H4 (cell line): Measurements from ENCODE around the gene HS3ST3B1. TPM values are rescaled to one million over a fixed set of nuclear protein-coding genes. Genes with fewer than 3 reads are reported as not detected.

Experiments used
- DNase-seq: peaks from one replicate; pipeline ENCODE4 v3.0.0-alpha.2; 2015; ENCODE audit warnings: low spot score
- total RNA-seq: library from RNA; depleted of rRNA; stranded (reverse); fragments of >200 nt; shearing (Covaris generic); gene quantifications from 2 replicates; pipeline ENCODE4 v1.2.3, GENCODE V29; 2014

The HS3ST3B1 gene
- total RNA-seq, 1 experiment from 2014 or later = 9.8 TPM

DNA sequence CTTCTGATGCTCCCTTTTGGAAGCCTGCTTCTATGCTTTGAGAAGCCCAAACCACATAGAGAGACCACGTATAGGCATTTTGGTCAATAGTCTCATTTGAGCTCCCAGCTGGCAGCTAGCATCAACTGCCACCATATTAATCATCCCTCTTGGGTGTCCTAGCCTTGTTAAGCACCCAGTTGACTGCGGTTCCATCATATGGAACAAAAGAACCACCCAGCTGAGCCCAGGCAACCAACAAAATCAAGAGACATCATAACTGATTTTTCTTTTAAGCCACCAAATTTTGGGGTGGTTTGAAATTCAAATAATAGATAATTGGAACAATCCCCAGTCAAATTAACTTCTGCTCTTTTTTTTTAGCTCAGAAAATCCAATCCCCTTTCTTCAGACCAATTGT is 53.9 kb downstream of the HS3ST3B1 start:
- no peak for DNase-seq

DNA sequence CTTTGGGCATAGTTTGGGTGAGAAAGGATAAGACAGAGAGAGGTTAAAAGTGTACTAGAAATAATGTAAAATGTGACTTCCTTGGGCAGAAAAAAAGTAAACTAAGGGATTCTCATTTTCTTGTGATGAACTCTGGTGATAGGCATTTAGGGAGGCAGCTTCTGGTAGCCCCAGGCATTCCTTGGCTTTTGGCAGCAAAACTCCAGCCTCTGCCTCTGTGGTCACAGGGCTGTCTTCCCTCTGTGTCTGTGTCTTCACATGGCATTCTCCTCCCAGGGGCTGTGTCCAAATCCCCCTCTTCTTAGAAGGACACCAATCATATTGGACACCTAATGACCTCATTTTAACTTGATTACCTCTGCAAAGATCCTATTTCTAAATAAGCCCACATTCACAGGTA is 54.7 kb downstream of the HS3ST3B1 start:
- no peak for DNase-seq

DNA sequence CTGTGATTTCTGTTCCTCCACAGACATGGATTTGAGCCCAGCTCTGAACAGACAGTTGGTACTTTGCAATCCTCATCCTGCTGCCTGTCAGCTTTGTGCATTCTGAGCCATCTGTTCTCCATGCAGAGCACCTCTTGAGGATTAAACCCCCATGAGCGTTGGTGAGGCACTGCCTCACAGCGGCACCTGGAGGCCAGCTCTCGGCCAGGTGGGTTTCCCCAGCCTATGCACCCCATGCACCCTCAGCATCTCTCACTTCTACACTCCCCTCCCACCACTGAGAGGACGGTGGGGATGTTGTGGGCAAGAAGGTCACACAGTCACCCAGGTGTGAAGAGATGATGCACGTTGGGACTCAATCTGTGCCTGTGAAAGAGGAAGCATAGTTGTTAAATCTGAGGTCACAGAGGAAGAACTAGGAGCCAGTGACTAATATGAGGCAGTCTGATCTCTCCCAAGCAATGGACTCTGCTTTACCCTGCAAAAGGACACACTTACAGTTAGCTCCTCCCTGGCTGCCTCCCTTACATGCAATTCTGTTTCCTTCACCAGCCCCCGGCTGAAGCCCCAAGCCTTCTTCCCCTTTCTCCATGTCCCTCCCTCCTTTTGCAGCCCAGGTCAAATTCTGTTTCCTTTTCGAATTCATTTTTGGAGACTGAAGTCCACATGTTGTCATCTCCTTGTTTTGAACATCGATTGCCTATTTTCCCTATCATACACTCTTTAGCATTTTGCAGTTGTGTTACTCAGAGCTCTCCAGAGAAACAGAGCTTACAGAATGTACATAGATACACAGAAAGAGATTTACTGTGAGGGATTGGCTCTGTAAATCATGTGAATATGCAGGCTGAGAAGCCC is 58.5 kb downstream of the HS3ST3B1 start:
- DNase-seq = no peak

GRCh38 chr17:14360856-14361255 is 60.0 kb downstream of the HS3ST3B1 start:
- DNase-seq = no peak

DNA sequence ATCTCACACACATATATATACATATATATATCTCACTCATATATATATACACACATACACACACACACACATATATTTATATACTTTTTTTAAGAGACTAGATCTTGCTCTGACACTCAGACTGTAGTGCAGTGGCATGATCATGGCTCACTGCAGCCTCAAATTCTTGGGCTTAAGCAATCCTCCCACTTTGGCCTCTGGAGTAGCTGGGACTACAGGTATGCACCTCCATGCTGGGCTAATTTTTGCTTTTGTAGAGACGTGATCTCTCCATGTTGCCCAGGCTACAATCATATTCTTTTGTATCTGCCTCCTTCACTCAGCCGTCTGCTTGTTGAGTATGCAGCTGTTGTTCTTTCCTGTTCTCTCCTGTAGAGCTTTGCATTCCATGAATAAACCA is 60.6 kb downstream of the HS3ST3B1 start:
- DNase-seq = no peak

- no peak for DNase-seq
Measured at GRCh38 chr17:14361945-14362508, 61.1 kb downstream of the HS3ST3B1 start.

DNA sequence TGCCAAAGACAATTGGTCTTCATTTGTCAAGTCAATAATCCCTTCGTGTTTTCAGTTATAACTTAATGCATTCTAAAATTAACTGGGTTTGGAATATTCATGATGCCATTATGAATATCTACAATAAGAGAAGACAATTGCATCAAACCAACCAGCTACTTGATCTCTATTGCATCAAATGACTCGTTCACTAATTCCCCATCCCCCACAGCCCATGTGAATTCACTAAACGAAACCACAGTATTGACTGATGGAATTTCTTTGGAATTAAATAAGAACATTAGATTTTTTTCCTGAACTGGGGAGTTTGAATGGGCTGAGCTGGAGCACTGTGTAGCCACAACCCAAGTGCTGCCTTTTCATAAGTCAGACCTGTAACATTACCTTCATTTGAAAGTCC is 65.3 kb downstream of the HS3ST3B1 start:
- no peak for DNase-seq

DNA sequence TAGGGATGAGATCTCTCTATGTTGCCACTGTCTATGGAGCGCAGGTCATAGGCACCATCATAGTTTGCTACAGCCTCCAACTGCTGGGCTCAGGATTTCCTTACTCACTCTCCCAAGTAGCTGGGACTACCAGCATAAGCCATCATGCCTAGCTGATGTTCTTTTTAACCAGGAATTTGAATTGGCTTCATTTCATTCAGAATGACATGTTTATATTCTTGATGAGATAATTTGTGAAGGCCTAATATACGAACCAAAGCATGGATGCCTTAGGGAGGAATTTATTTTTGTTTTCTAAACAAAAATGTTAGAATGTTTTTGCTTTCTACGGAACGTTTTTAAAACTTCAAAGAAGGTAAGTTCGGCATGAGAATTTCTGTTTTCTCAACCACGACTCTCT is 71.6 kb downstream of the HS3ST3B1 start:
- DNase-seq = no peak

DNA sequence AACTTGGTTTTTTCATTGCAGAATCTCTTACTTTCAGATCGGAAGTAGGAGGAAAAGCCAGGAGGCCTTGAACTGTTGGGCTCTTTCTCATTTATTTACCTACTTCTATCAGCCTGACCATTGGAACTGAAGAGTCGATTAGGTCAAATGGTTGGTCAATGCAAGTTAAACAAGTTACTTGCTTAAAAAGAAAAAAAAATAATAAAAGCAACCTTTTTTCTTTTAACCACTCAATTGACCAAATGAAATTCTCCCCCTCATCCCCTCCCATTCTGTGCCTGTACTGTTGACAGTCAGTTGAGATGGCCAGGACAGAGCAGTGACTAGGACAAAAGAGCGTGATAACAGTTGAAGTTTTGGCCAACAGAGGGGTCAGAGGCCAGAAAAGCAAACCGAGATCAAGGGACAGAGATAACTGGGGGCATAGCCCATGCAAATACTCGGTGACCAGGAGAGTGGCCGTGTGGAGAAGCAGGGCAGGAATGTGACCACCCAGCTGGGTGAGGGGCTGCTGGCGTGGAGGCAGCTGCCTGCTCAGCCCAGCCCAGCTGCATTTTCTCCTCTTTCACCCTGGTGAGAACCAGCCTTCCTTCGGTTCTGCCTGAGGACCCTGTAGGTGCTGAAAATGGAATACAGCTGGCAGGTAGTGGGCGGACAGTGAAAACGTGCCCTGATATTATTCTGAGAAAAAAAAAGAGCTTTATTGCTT is 72.2 kb downstream of the HS3ST3B1 start:
- no peak for DNase-seq

DNA sequence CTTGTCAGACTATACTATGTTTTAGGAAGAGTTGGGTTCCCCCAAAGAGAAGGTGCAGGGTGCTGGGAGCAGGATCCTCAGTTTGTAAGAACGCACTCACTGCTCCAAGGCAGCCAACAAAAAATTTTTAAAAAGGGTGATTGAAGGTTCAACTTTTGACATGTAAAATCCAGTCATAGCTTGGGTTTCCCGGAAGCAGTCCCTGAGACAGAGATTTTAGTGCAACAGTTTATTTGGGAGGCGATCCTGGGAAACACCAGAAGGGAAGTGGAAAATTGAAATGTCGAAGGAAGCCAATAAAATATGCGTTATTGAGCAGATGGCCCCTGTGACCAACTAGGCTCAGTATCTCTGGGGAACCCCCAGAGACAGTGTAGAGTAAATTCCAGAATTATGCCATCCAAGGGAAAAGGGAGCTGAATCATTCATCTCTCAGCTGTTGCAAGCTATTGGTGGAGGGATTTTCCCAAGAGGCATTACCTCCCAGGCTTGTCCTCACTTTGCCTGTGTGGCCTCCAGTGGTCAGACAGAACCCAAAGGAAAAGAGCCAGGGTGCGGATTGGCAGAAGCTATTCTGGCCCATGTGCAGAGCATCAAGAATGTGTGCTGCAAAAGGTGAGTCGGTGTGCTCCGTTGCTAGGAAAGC is 72.9 kb downstream of the HS3ST3B1 start:
- DNase-seq = no peak

DNA sequence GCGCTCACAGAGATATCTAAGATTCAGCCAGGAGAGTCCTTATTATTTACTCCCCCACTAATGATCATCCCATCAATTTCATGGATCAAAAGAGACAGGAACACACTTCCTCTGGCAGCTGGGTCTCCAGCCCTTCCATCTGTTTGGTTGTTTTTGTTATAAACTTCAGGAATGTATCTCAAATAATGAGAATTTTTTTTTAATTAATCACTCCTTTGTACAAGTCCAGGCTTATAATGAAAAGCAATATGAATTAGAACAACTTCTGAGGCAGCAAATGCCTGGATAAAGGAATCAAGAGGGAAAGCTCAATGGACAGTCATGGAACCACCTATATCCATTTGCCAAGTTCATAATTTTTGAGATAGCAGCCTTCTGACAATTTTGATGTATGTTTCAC is 73.4 kb downstream of the HS3ST3B1 start:
- no peak for DNase-seq

- no peak for DNase-seq
Measured at GRCh38 chr17:14376666-14377065, 75.8 kb downstream of the HS3ST3B1 start.

GRCh38 chr17:14381606-14382005 is 80.7 kb downstream of the HS3ST3B1 start:
- DNase-seq = no peak

DNA sequence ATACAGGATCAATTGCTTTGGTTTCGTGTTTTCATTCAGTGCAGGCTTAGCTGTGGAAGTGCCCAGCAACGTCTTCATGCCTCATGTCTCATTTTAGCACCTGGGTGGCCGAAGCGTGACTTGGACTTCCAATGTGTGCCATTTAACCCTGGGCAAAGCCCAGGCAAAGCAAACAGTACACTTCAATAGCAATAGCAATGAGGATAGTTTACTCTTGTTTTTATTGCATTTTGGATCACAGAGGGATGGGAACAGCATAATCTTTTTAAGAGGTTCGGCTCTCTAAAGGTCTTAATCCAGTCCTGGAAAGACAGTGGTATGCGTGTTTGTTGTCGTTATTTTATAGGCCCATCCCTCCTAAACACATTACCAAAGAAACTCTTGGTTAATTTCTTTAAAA is 86.2 kb downstream of the HS3ST3B1 start:
- no peak for DNase-seq

GRCh38 chr17:14389681-14390080 is 88.8 kb downstream of the HS3ST3B1 start:
- no peak for DNase-seq

GRCh38 chr17:14393723-14394122 is 92.8 kb downstream of the HS3ST3B1 start:
- no peak for DNase-seq

GRCh38 chr17:14395255-14395654 is 94.4 kb downstream of the HS3ST3B1 start:
- no peak for DNase-seq

GRCh38 chr17:14396547-14396946 is 95.7 kb downstream of the HS3ST3B1 start:
- no peak for DNase-seq

GRCh38 chr17:14398766-14399165 is 97.9 kb downstream of the HS3ST3B1 start:
- DNase-seq = no peak
